H9 (cell line): ENCODE data around the gene ATP8A1. TPM values are rescaled to one million over a fixed set of nuclear protein-coding genes. Genes with fewer than 3 reads are reported as not detected.
A peak's percentile ranks its signal among the peaks of the same experiment; 100 is the strongest.

Experiments
- DNase-seq: peaks from one replicate; pipeline ENCODE4 v3.0.0-alpha.2; 2017
- H2AFZ ChIP-seq: one replicate; pipeline ENCODE4 v1.6.1; 2013; ENCODE audit warnings: mild to moderate bottlenecking, low read length, control low read depth, moderate library complexity
- H2AK5ac ChIP-seq: 2 replicates; pipeline ENCODE4 v1.6.1; 2013; ENCODE audit warnings: low read length, control low read depth, mixed read lengths; ENCODE audit not compliant: insufficient read length
- H2BK120ac ChIP-seq: one replicate; pipeline ENCODE4 v1.6.1; 2013; ENCODE audit warnings: low read depth, mild to moderate bottlenecking, low read length, control low read depth, inconsistent platforms; ENCODE audit not compliant: poor library complexity, severe bottlenecking
- H2BK12ac ChIP-seq: 2 replicates; pipeline ENCODE4 v1.6.1; 2013; ENCODE audit warnings: low read length, control low read depth, mixed read lengths, low read depth; ENCODE audit not compliant: insufficient read length
- H2BK15ac ChIP-seq: 2 replicates; pipeline ENCODE4 v1.6.1; 2013; ENCODE audit warnings: low read depth, low read length, control low read depth
- H2BK20ac ChIP-seq: one replicate; pipeline ENCODE4 v1.6.1; 2013; ENCODE audit warnings: low read depth, mild to moderate bottlenecking, low read length, control low read depth, inconsistent platforms; ENCODE audit not compliant: poor library complexity, severe bottlenecking
- H2BK5ac ChIP-seq: 2 replicates; pipeline ENCODE4 v1.6.1; 2013; ENCODE audit warnings: low read length, control low read depth, mixed read lengths; ENCODE audit not compliant: insufficient read length
- H3K14ac ChIP-seq: 2 replicates; pipeline ENCODE4 v1.6.1; 2013; ENCODE audit warnings: low read length, control low read depth; ENCODE audit not compliant: insufficient read depth
- H3K18ac ChIP-seq: 2 replicates; pipeline ENCODE4 v1.6.1; 2013; ENCODE audit warnings: low read depth, mild to moderate bottlenecking, mixed read lengths, low read length, control low read depth; ENCODE audit not compliant: insufficient read length
- H3K23ac ChIP-seq: 2 replicates; pipeline ENCODE4 v1.6.1; 2013; ENCODE audit warnings: low read length, control low read depth, mixed read lengths, low read depth; ENCODE audit not compliant: insufficient read length
- H3K23me2 ChIP-seq: 2 replicates; pipeline ENCODE4 v1.6.1; 2013; ENCODE audit warnings: low read depth, mild to moderate bottlenecking, mixed read lengths, low read length, control low read depth; ENCODE audit not compliant: insufficient read length, poor library complexity, severe bottlenecking
- H3K27ac ChIP-seq: 2 replicates; pipeline ENCODE4 v1.5.1; 2013; ENCODE audit warnings: low read length, control low read depth, mixed read lengths, low read depth; ENCODE audit not compliant: insufficient read length
- H3K27me3 ChIP-seq: 2 replicates; pipeline ENCODE4 v1.6.1; 2013; ENCODE audit warnings: low read length, control low read depth, inconsistent platforms; ENCODE audit not compliant: insufficient read depth
- H3K4ac ChIP-seq: 2 replicates; pipeline ENCODE4 v1.6.1; 2013; ENCODE audit warnings: low read depth, mild to moderate bottlenecking, control low read depth, inconsistent platforms, low read length, moderate library complexity
- H3K4me1 ChIP-seq: 2 replicates; pipeline ENCODE4 v1.6.1; 2013; ENCODE audit warnings: low read length, control low read depth, inconsistent platforms; ENCODE audit not compliant: insufficient read depth
- H3K4me2 ChIP-seq: 2 replicates; pipeline ENCODE4 v1.6.1; 2013; ENCODE audit warnings: low read length, control low read depth, mixed read lengths; ENCODE audit not compliant: insufficient read length, insufficient read depth
- H3K56ac ChIP-seq: 2 replicates; pipeline ENCODE4 v1.6.1; 2013; ENCODE audit warnings: low read depth, mild to moderate bottlenecking, mixed read lengths, low read length, control low read depth; ENCODE audit not compliant: insufficient read length
- H3K79me1 ChIP-seq: 2 replicates; pipeline ENCODE4 v1.6.1; 2013; ENCODE audit warnings: low read depth, mild to moderate bottlenecking, moderate library complexity, low read length, control low read depth, inconsistent platforms; ENCODE audit not compliant: insufficient read depth, poor library complexity, severe bottlenecking
- H3K79me2 ChIP-seq: 2 replicates; pipeline ENCODE4 v1.6.1; 2013; ENCODE audit warnings: low read length, control low read depth, inconsistent platforms; ENCODE audit not compliant: insufficient read depth
- H3K9ac ChIP-seq: 2 replicates; pipeline ENCODE4 v1.6.1; 2013; ENCODE audit warnings: low read length, control low read depth, mixed read lengths; ENCODE audit not compliant: insufficient read length; ENCODE audit errors: extremely low read depth
- H3K9me3 ChIP-seq: one replicate; pipeline ENCODE4 v1.6.1; 2013; ENCODE audit warnings: low read depth, low read length, inconsistent platforms; ENCODE audit not compliant: control insufficient read depth
- H3T11ph ChIP-seq: one replicate; pipeline ENCODE4 v1.6.1; 2013; ENCODE audit warnings: mild to moderate bottlenecking, low read length, control low read depth, inconsistent platforms
- H4K20me1 ChIP-seq: one replicate; pipeline ENCODE4 v1.6.1; 2013; ENCODE audit not compliant: control insufficient read depth, insufficient read length, insufficient read depth
- H4K5ac ChIP-seq: 2 replicates; pipeline ENCODE4 v1.6.1; 2013; ENCODE audit warnings: low read depth, mild to moderate bottlenecking, mixed read lengths, low read length, control low read depth; ENCODE audit not compliant: insufficient read length
- H4K8ac ChIP-seq: replicated peaks from 2 replicates; pipeline ENCODE4 v1.6.1; 2013; ENCODE audit warnings: low read length, control low read depth, mixed read lengths, low read depth; ENCODE audit not compliant: insufficient read length
- H4K91ac ChIP-seq: 2 replicates; pipeline ENCODE4 v1.6.1; 2013; ENCODE audit warnings: low read depth, mild to moderate bottlenecking, moderate library complexity, mixed read lengths, low read length, control low read depth; ENCODE audit not compliant: insufficient read length
- H3K27ac Mint-ChIP-seq, 3 experiments: 2 replicates in 2 of 3; 3 replicates in 1 of 3; pipeline ENCODE4 v1.8.0; 2020 to 2021; ENCODE audit warnings: mixed read lengths in 3 of 3, mild to moderate bottlenecking in 1 of 3, moderate library complexity in 1 of 3
- H3K27me3 Mint-ChIP-seq: 2 replicates; pipeline ENCODE4 v1.8.0; 2021; ENCODE audit warnings: low read depth, mild to moderate bottlenecking, moderate library complexity, mixed read lengths
- H3K36me3 Mint-ChIP-seq, 3 experiments: 2 replicates in 2 of 3; 3 replicates in 1 of 3; pipeline ENCODE4 v1.8.0; 2020 to 2021; ENCODE audit warnings: low read depth in 3 of 3, mixed read lengths in 3 of 3; ENCODE audit not compliant: insufficient read depth in 1 of 3
- H3K4me1 Mint-ChIP-seq, 2 experiments: 2 replicates each; pipeline ENCODE4 v1.8.0; 2020; ENCODE audit warnings: mixed read lengths in 2 of 2
- H3K4me3 Mint-ChIP-seq, 2 experiments: 2 replicates in 1 of 2; 3 replicates in 1 of 2; pipeline ENCODE4 v1.8.0; 2020 to 2021; ENCODE audit warnings: mild to moderate bottlenecking in 2 of 2, mixed read lengths in 2 of 2, moderate library complexity in 1 of 2
- H3K9me3 Mint-ChIP-seq, 2 experiments: 2 replicates in 1 of 2; 3 replicates in 1 of 2; pipeline ENCODE4 v1.8.0; 2020; ENCODE audit warnings: mild to moderate bottlenecking in 2 of 2, mixed read lengths in 2 of 2, moderate library complexity in 1 of 2
- CTCF ChIP-seq: fragments of 200-600 bp; sonication (generic); conservative IDR thresholded peaks from 3 replicates; pipeline ENCODE4 v1.8.0; 2021; ENCODE audit warnings: antibody characterized with exemption, mild to moderate bottlenecking
- WGBS: extraction: QIAGEN DNeasy Blood & Tissue Kit; methylation state at CpG from one replicate; pipeline ENCODE4 v1.1.7; 2013; ENCODE audit warnings: missing lambda C conversion rate, low lambda C conversion rate, mixed read lengths; ENCODE audit not compliant: insufficient read length; ENCODE audit errors: extremely low coverage; 5-methylcytosine and 5-hydroxymethylcytosine counted together
- total RNA-seq: library from RNA; stranded (reverse); gene quantifications from 2 replicates; pipeline ENCODE4 v1.2.1, GENCODE V29; 2021

Gene ATP8A1
- total RNA-seq, 1 experiment from 2014 or later: 5.1 TPM

GRCh38 chr4:42676066-42676951 is 19.4 kb upstream of the ATP8A1 start:
- Histone ChIP-seq H4K8ac (no peak overlapping the region), H3K27ac (no peak overlapping the region), H2AK5ac (no peak overlapping the region), H2BK12ac (no peak overlapping the region), H3K23ac (no peak overlapping the region), H4K20me1 (no peaks in the 10 kb centered on the region), H3K27me3 (no peaks in the 10 kb centered on the region), H3T11ph (no peak overlapping the region), H3K4me2 (no peak overlapping the region), H3K4ac (no peak overlapping the region), H4K91ac (no peak overlapping the region), H3K4me1 (no peaks in the 10 kb centered on the region; the same call in 1 of the 2 replicates), H3K18ac (no peak overlapping the region), H2BK5ac (no peak overlapping the region), H3K9me3 (no peaks in the 10 kb centered on the region), H2AFZ (no peak overlapping the region), H3K23me2 (no peaks in the 10 kb centered on the region), H3K9ac (no peak overlapping the region), H3K79me1 (no peaks in the 10 kb centered on the region), H2BK20ac (peak overlapping the region; percentile 91), H3K56ac (no peak overlapping the region), H4K5ac (no peak overlapping the region), H3K79me2 (no peaks in the 10 kb centered on the region), H2BK120ac (no peak overlapping the region), H2BK15ac (no peak overlapping the region), H3K14ac (no peak overlapping the region)
- TF ChIP-seq CTCF: no peak
- peaks cover 14 to 16% of the 10 kb centered on the region in 2 experiments for H3K4me1 Mint-ChIP-seq
- H3K4me3 Mint-ChIP-seq: no peak overlapping the region
- H3K9me3 Mint-ChIP-seq: peaks cover 5 to 9% of the 10 kb centered on the region in 2 experiments
- H3K36me3 Mint-ChIP-seq: peaks cover 0 to 8% (median 2%) of the 10 kb centered on the region in 3 experiments; a peak in 4 of 7 replicates
- no peak for DNase-seq
- WGBS: no CpG with 5 or more reads among the region's 8 CpGs
- peak overlapping the region in 2 of 3 experiments; percentile 21 to 60; a peak in 2 of 7 replicates for H3K27ac Mint-ChIP-seq
- no peaks in the 10 kb centered on the region for H3K27me3 Mint-ChIP-seq
